IPS-NIHi7 (cell line): Measurements from ENCODE around the gene CEMP1.
"Not testable (repeated sequence)": the region's sequence is repeated elsewhere in the genome, so short reads cannot be mapped to it uniquely, and the experiment has no call there.

Source experiments
- DNase-seq: peaks from one replicate; pipeline ENCODE4 v3.0.0; 2012; ENCODE audit warnings: mixed read lengths; ENCODE audit errors: extremely low spot score

Gene CEMP1

GRCh38 chr16:2537451-2538379, 6.5 kb upstream of the CEMP1 start, which contains the start of gene PDPK1:
TSS of gene PDPK1 (plus strand) at chr16:2538021. CDS start at chr16:2538113, 92 bp downstream.
- peak; percentile 94 for DNase-seq

GRCh38 chr16:2535625-2536013, 4.4 kb upstream of the CEMP1 start:
- DNase-seq, result no peak

- not testable (repeated sequence) for DNase-seq
Observed at GRCh38 chr16:2534335-2534734, 3.1 kb upstream of the CEMP1 start.

- DNase-seq, result no peak
Observed at GRCh38 chr16:2533912-2534311, 2.7 kb upstream of the CEMP1 start.

- not testable (repeated sequence) for DNase-seq
Observed at GRCh38 chr16:2533142-2533755, 2.0 kb upstream of the CEMP1 start.

- peak; percentile 55 for DNase-seq
Observed at GRCh38 chr16:2532494-2533141, 1.4 kb upstream of the CEMP1 start.

GRCh38 chr16:2531696-2532493, 687 bp upstream of the CEMP1 start:
- DNase-seq, result peak; percentile 98

GRCh38 chr16:2530629-2531318, 434 bp downstream of the CEMP1 start:
- no peak for DNase-seq

GRCh38 chr16:2529961-2530628, 1.1 kb downstream of the CEMP1 start:
- DNase-seq, result no peak

- no peak for DNase-seq
Observed at GRCh38 chr16:2529061-2529931, 1.9 kb downstream of the CEMP1 start.

- no peak for DNase-seq
Observed at GRCh38 chr16:2528161-2529060, 2.8 kb downstream of the CEMP1 start.

- no peak for DNase-seq
Observed at GRCh38 chr16:2527784-2528100, 3.5 kb downstream of the CEMP1 start.

- DNase-seq, result no peak
Observed at GRCh38 chr16:2527071-2527783, 4.0 kb downstream of the CEMP1 start.

- DNase-seq, result no peak
Observed at GRCh38 chr16:2526135-2526534, 5.1 kb downstream of the CEMP1 start.

- no peak for DNase-seq
Observed at GRCh38 chr16:2524339-2524938, 6.8 kb downstream of the CEMP1 start.

- no peak for DNase-seq
Observed at GRCh38 chr16:2523801-2524231, 7.4 kb downstream of the CEMP1 start.

GRCh38 chr16:2520784-2521531, 10.2 kb downstream of the CEMP1 start:
- DNase-seq, result peak; percentile 37
